ENCODE data around the gene SLC8B1. TPM values are rescaled to one million over a fixed set of nuclear protein-coding genes. Genes with fewer than 3 reads are reported as not detected.

The SLC8B1 gene
- polyA plus RNA-seq, 1 donor (not counting 4 experiments of a cell fraction or from before 2014, with no cell fraction given): 8.0 TPM

- no peak for FAIRE-seq
These were observed 58.6 kb downstream of the SLC8B1 start for GRCh38 chr12:113276306-113276705.

GRCh38 chr12:113274848-113275247 is 60.1 kb downstream of the SLC8B1 start:
- DNase-seq (ENCODE audit: low read depth, low spot score) (no peak), FAIRE-seq (no peak)
- no peak overlapping the region for H2AFZ ChIP-seq (ENCODE audit: control insufficient read depth, low read length)

More at GRCh38 chr12:113276306-113276705, 58.6 kb downstream of the SLC8B1 start:
- Histone ChIP-seq H3K27me3 (ENCODE audit: control insufficient read depth, extremely low read depth, insufficient read depth, low read length) (no peaks in the 10 kb centered on the region), H3K4me3 (ENCODE audit: control insufficient read depth in 2 of 3, extremely low read depth in 1 of 3, insufficient read depth in 2 of 3, low read depth in 1 of 3, low read length in 3 of 3) (no peak overlapping the region), H3K9ac (ENCODE audit: control insufficient read depth, extremely low read depth, insufficient read depth, low read length) (no peak overlapping the region), H2AFZ (ENCODE audit: control insufficient read depth, low read length) (no peak overlapping the region), H3K4me2 (ENCODE audit: control insufficient read depth, extremely low read depth, insufficient read depth, low read depth, low read length) (no peak overlapping the region), H3K27ac (ENCODE audit: control insufficient read depth, insufficient read depth, low read length) (no peak overlapping the region), H3K36me3 (ENCODE audit: control insufficient read depth in 2 of 2, extremely low read depth in 1 of 2, insufficient read depth in 2 of 2, low read length in 2 of 2) (peaks cover 4 to 9% of the 10 kb centered on the region in 2 experiments), H3K4me1 (ENCODE audit: control insufficient read depth, extremely low read depth, insufficient read depth, low read length) (no peaks in the 10 kb centered on the region), H3K9me1 (ENCODE audit: control insufficient read depth, extremely low read depth, insufficient read depth, low read length) (no peaks in the 10 kb centered on the region), H4K20me1 (ENCODE audit: control insufficient read depth, extremely low read depth, insufficient read depth, low read length) (no peaks in the 10 kb centered on the region), H3K9me3 (ENCODE audit: control insufficient read depth, low read depth, low read length) (no peaks in the 10 kb centered on the region), H3K79me2 (ENCODE audit: control insufficient read depth, insufficient read depth, low read length) (no peaks in the 10 kb centered on the region)
- TF ChIP-seq CTCF (optimal IDR thresholded peaks at IDR 0.05 in 1 of 3, IDR thresholded peaks at IDR 0.05 in 1 of 3, conservative IDR thresholded peaks at IDR 0.05 in 1 of 3; ENCODE audit: extremely low read depth in 1 of 3, insufficient read depth in 2 of 3, low read length in 3 of 3): no peak
- no peak for TF ChIP-seq EZH2 (IDR thresholded peaks at IDR 0.05; ENCODE audit: low read length)
- dilution Hi-C loops (cut with MboI; ENCODE audit: extremely low pct_ligation_motif_present, low sequenced_read_pairs): no loop called here
- DNase-seq (ENCODE audit: low read depth, low spot score): no peak

More at GRCh38 chr12:113274848-113275247, 60.1 kb downstream of the SLC8B1 start:
- Histone ChIP-seq H3K27ac (ENCODE audit: control insufficient read depth, insufficient read depth, low read length) (no peak overlapping the region), H3K36me3 (ENCODE audit: control insufficient read depth in 2 of 2, extremely low read depth in 1 of 2, insufficient read depth in 2 of 2, low read length in 2 of 2) (peaks cover 4 to 10% of the 10 kb centered on the region in 2 experiments), H3K79me2 (ENCODE audit: control insufficient read depth, insufficient read depth, low read length) (no peaks in the 10 kb centered on the region), H3K9me3 (ENCODE audit: control insufficient read depth, low read depth, low read length) (no peaks in the 10 kb centered on the region), H3K4me2 (ENCODE audit: control insufficient read depth, extremely low read depth, insufficient read depth, low read depth, low read length) (no peak overlapping the region), H3K4me1 (ENCODE audit: control insufficient read depth, extremely low read depth, insufficient read depth, low read length) (no peaks in the 10 kb centered on the region), H3K9ac (ENCODE audit: control insufficient read depth, extremely low read depth, insufficient read depth, low read length) (no peak overlapping the region), H3K4me3 (ENCODE audit: control insufficient read depth in 2 of 3, extremely low read depth in 1 of 3, insufficient read depth in 2 of 3, low read depth in 1 of 3, low read length in 3 of 3) (no peak overlapping the region), H4K20me1 (ENCODE audit: control insufficient read depth, extremely low read depth, insufficient read depth, low read length) (no peaks in the 10 kb centered on the region), H3K9me1 (ENCODE audit: control insufficient read depth, extremely low read depth, insufficient read depth, low read length) (no peaks in the 10 kb centered on the region), H3K27me3 (ENCODE audit: control insufficient read depth, extremely low read depth, insufficient read depth, low read length) (no peaks in the 10 kb centered on the region)
- TF ChIP-seq CTCF (optimal IDR thresholded peaks at IDR 0.05 in 1 of 3, IDR thresholded peaks at IDR 0.05 in 1 of 3, conservative IDR thresholded peaks at IDR 0.05 in 1 of 3; ENCODE audit: extremely low read depth in 1 of 3, insufficient read depth in 2 of 3, low read length in 3 of 3) (no peak), EZH2 (IDR thresholded peaks at IDR 0.05; ENCODE audit: low read length) (no peak)
- dilution Hi-C loops (cut with MboI; ENCODE audit: extremely low pct_ligation_motif_present, low sequenced_read_pairs): no loop called here

Measured in keratinocyte (primary cell).